Hematopoietic multipotent progenitor cell treated with erythropoietin and hydrocortisone succinate and interleukin-3 and kit ligand, for 6 days (in vitro differentiated cells): ENCODE data around the gene MAGI1.

Experiments used
- DNase-seq: peaks from one replicate; pipeline ENCODE4 v3.0.0-alpha.2; 2015

Gene MAGI1

GRCh38 chr3:66010739-66011655, 27.7 kb downstream of the MAGI1 start:
- no peak for DNase-seq

DNA sequence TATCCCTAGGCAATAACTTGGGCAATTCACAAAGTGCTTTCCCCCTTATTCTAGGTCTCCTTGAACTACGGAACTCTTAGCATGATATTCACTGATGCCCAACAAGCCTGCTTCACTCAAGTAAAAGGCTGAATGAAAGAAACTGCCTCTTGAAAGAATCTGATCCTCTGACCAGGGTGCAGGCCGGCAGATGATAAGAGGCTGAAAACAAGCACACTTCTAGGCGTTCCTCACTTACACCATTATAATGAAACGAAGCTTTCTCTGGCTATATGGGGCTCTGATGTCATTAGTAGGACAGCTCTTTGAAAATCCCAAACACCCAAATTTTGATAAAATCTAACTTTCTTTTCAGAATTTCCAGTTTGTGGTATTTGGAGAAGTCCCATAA, 28.4 kb downstream of the MAGI1 start:
- DNase-seq = no peak

- no peak for DNase-seq
Measured at GRCh38 chr3:66004244-66004643, 34.5 kb downstream of the MAGI1 start.

- DNase-seq = no peak
Measured at GRCh38 chr3:66001626-66002025, 37.1 kb downstream of the MAGI1 start.

DNA sequence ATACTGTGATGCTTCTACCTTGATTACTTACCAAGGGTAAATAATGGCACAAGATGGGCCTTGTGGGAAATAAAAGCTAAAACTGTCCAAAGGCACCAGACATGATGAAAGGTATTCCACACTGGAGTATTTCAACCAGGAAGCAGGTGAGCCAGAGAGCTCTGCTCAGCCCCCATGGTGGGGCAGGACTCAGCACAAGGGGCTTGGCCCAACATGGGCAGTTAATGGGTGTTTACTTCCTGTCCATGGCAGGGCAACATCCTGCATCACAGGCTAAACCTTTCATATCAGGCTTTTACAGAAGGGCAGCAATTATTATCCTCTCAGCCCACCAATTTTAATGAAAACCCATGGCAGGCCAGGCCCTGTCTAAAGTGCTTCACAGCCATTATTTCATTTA, 38.2 kb downstream of the MAGI1 start:
- no peak for DNase-seq

DNA sequence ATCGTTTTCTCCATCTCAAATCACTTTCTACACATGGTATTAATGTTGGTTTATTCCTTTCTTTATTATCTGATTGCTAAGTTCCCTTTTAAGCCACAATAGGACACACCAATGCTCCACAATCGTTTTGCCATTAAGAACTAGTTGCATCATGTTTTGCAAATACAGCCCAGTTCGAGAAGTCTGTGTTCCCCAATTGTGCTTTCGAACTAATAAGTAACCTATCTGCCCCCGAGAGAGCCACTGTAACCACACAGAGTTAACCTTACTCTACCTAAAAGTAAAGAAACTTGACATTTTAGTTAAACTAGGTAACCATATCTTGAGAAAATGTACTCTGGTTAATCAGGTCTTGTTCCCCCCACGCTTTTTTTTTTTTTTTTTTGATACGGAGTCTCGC, 39.1 kb downstream of the MAGI1 start:
- DNase-seq = no peak

DNA sequence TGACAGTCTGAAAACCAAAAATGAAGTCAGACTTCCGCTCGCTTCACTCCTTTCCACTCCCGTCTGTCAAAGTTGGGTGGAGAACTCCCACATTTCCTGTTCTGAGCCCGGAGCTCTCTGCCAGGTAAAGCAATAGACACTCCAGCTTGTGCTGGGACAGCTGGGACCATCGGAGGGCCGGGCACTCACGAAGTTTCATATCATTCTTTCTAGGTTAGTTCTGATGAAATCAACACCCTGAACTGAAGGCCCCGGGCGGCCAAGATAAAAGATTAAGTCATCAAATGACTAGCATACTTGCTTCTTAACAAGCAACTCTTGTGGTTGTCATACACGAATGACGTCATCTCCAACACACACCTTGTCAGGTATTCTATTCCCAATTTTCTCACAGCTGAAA, 42.1 kb downstream of the MAGI1 start:
- DNase-seq = no peak

- DNase-seq = no peak
Measured at GRCh38 chr3:65995515-65995914, 43.2 kb downstream of the MAGI1 start.

GRCh38 chr3:65995030-65995429, 43.7 kb downstream of the MAGI1 start:
- DNase-seq = no peak

GRCh38 chr3:65993134-65993900, 45.4 kb downstream of the MAGI1 start:
- DNase-seq = no peak

GRCh38 chr3:65992106-65992505, 46.6 kb downstream of the MAGI1 start:
- DNase-seq = no peak

- DNase-seq = no peak
Measured at GRCh38 chr3:65988411-65989180, 50.1 kb downstream of the MAGI1 start.

- DNase-seq = no peak
Measured at GRCh38 chr3:65986285-65986684, 52.4 kb downstream of the MAGI1 start.

DNA sequence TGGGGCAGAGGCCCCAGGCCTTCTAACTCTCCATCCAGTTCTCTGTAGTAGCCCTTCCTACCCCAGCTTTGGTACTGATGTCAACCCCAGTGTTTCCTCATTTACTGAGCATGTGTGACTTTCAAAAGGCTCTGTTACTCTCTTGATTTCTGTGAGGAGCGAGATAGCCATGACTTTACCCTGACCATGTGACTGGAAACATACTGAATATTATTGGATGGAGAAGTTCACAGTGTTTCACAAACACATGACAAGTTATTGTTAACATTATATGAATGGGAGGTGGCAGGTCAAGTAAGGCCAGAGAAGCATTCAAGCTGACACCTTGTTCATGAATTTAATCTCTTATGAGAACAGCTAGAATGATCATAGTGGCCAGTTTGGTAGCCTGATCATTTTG, 53.7 kb downstream of the MAGI1 start:
- no peak for DNase-seq

GRCh38 chr3:65983100-65983499, 55.6 kb downstream of the MAGI1 start:
- no peak for DNase-seq

DNA sequence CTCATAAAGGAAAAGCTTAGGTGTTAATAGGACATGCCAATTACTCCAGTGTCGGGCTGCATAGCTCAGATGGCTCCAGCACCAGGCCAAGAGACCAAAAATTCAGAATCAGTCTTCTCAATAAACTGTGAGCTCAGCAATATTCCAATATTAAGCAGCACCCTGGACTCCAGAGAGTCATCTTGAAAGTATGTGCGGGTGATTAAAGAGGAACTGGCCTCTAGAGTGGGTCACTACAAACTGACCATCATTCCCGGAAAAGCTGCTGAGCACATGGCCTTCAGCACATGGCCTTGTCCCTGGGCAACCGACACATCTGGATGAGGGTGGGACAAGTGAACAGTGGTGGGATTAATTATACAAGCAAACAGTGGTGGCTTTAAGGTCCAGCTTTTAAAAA, 59.0 kb downstream of the MAGI1 start:
- no peak for DNase-seq

- DNase-seq = no peak
Measured at GRCh38 chr3:65979162-65979561, 59.6 kb downstream of the MAGI1 start.

DNA sequence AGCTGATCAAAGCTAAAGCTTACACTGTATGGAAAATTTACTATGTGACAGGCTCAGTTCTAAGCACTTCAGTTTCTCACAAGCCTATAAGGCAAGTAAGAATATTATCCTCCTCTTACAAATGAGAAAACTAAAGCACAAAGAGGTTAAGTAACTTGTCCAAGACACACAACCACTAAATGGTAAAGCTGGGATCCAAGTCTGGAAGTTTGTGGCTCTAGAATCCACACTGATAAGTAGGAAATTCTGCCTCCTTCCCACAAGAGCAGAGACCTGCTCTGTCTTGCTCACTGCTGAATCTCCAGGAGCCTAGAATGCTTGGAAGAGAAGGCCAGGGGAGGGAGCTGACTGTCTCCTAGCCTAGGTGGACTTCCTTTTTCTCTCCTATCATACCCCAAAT, 60.6 kb downstream of the MAGI1 start:
- DNase-seq = no peak

DNA sequence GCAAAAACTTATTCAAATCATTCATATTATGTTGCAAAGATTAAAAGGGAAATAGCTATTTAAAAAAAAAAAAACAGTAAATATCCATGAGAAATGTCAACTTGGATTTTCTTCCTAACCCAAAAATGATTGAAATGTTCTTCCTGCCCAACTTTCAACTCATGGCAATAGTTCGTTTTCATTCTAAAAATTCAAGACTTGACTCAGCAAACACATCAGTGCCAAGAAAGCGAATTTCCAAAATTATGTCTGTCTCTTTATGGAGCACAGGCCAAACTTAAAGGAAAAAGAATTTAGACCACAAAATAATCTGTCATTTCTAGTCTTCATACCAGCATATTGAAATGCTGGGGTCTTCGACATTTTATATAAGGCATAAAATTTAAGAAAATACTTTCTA, 63.7 kb downstream of the MAGI1 start:
- DNase-seq = no peak

DNA sequence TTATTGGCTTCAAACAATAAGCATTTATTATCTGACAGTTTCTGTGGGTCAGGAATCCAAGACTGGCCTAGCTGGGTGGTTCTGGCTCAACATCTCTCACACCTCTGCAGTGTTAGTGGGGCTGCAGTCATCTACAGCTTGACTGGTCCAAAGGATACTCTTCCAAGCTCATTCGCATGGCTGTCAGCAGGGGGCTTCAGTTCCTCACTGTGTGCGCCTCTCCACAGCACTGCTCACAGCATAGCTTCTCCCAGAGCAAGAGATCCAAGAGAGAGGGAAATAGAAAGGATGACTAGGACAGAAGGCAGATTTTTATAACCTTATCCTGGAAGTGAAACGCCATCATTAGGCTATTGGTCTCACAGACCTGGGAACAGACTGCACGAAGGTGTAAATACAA, 64.2 kb downstream of the MAGI1 start:
- DNase-seq = no peak

DNA sequence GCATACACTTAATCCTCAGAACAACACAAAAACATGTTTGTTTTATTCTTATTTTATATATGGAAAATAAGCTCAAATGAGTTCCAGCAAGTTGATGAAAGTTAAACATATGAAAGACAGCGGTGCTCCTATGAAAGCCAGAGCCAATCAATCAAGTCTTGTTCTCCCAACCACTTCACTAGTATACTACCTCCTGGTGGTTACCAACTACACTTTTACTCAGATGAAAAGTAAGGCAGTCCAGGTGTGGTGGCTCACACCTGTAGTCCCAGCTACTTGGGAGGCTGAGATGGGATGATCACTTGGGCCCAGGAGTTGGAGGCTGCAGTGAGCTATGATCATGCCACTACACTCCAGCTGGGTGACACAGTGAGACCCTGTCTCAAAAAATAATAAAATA, 66.0 kb downstream of the MAGI1 start:
- no peak for DNase-seq

GRCh38 chr3:65971293-65972252, 67.1 kb downstream of the MAGI1 start:
- no peak for DNase-seq
